ENCODE results near the gene NABP2.

DNA sequence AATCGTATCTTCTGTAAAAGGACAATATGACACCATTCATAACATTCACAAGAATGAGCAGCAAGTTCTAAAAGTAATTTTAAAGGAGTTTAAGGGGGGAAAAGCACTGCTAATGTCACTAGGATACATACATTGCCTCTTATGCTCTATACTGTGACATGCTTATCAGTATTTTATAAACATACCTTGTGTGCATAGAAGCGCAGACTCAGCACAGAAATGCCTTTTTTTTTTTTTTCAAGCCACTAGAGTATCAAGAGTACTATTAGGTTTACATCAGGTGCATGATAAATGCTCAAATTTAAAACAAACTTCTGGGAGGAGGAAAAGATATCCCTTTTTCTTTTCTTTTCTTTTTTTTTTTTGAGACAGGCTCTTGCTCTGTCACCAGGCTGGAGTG, 21.3 kb upstream of the NABP2 start:
- TF ChIP-seq EZH2 (IDR thresholded peaks at IDR 0.05; ENCODE audit: insufficient read depth, poor library complexity, severe bottlenecking) = no peak
- no peak for TF ChIP-seq EZH2phosphoT487 (IDR thresholded peaks at IDR 0.05; ENCODE audit: insufficient read depth, low read depth)
